HEK293 (cell line): ENCODE data around the gene COX6A2.

Experiments used
- KLF8 ChIP-seq: fragments of 450-650 bp; formaldehyde crosslinking; IDR thresholded peaks from 2 replicates; pipeline ENCODE4 v1.5.1; 2016; ENCODE audit warnings: missing biosample characterization, missing genetic modification characterization
- KLF9 ChIP-seq: fragments of 450-650 bp; formaldehyde crosslinking; IDR thresholded peaks from 2 replicates; pipeline ENCODE4 v1.5.1; 2016; ENCODE audit warnings: missing biosample characterization, missing genetic modification characterization, low read depth
- MZF1 ChIP-seq: fragments of 450-650 bp; formaldehyde crosslinking; IDR thresholded peaks from 2 replicates; pipeline ENCODE4 v1.5.1; 2017; ENCODE audit warnings: missing biosample characterization, missing genetic modification characterization, borderline replicate concordance
- PATZ1 ChIP-seq: fragments of 450-650 bp; formaldehyde crosslinking; IDR thresholded peaks from 2 replicates; pipeline ENCODE4 v1.5.1; 2016; ENCODE audit warnings: missing biosample characterization, missing genetic modification characterization
- PBX3 ChIP-seq: sonication (generic); formaldehyde crosslinking; IDR thresholded peaks from 2 replicates; pipeline ENCODE4 v1.8.1; 2022; ENCODE audit warnings: mild to moderate bottlenecking, moderate library complexity, missing genetic modification reagents
- PRDM1 ChIP-seq: fragments of 450-650 bp; formaldehyde crosslinking; IDR thresholded peaks from 2 replicates; pipeline ENCODE4; 2016; ENCODE audit warnings: missing biosample characterization, missing genetic modification characterization
- PRDM10 ChIP-seq: fragments of 450-650 bp; formaldehyde crosslinking; IDR thresholded peaks from 2 replicates; pipeline ENCODE4 v1.5.1; 2016; ENCODE audit warnings: missing biosample characterization, missing genetic modification characterization
- WT1 ChIP-seq: fragments of 450-650 bp; formaldehyde crosslinking; IDR thresholded peaks from 2 replicates; pipeline ENCODE4 v1.5.1; 2016; ENCODE audit warnings: missing biosample characterization, missing genetic modification characterization
- YY2 ChIP-seq: fragments of 450-650 bp; formaldehyde crosslinking; IDR thresholded peaks from 2 replicates; pipeline ENCODE4 v1.5.1; 2016; ENCODE audit warnings: missing biosample characterization, missing genetic modification characterization
- ZBTB11 ChIP-seq: fragments of 450-650 bp; formaldehyde crosslinking; conservative IDR thresholded peaks from 2 replicates; pipeline ENCODE4 v1.5.1; 2016; ENCODE audit warnings: low read depth, missing biosample characterization, missing genetic modification characterization
- ZBTB17 ChIP-seq: fragments of 450-650 bp; formaldehyde crosslinking; IDR thresholded peaks from 2 replicates; pipeline ENCODE4 v1.5.1; 2016; ENCODE audit warnings: missing biosample characterization, missing genetic modification characterization
- ZNF114 ChIP-seq: fragments of 450-650 bp; formaldehyde crosslinking; IDR thresholded peaks from 2 replicates; pipeline ENCODE4 v1.5.0; 2017; ENCODE audit warnings: missing biosample characterization, missing genetic modification characterization
- ZNF132 ChIP-seq: fragments of 450-650 bp; formaldehyde crosslinking; IDR thresholded peaks from 2 replicates; pipeline ENCODE4 v1.5.1; 2017; ENCODE audit warnings: missing biosample characterization, missing genetic modification characterization, borderline replicate concordance
- ZNF140 ChIP-seq: fragments of 450-650 bp; formaldehyde crosslinking; IDR thresholded peaks from 2 replicates; pipeline ENCODE4 v1.5.1; 2016; ENCODE audit warnings: missing biosample characterization, missing genetic modification characterization
- ZNF335 ChIP-seq: fragments of 450-650 bp; formaldehyde crosslinking; conservative IDR thresholded peaks from 2 replicates; pipeline ENCODE4 v1.5.1; 2016; ENCODE audit warnings: missing biosample characterization, missing genetic modification characterization
- ZNF398 ChIP-seq: fragments of 450-650 bp; formaldehyde crosslinking; IDR thresholded peaks from 2 replicates; pipeline ENCODE4 v1.5.1; 2017; ENCODE audit warnings: missing biosample characterization, missing genetic modification characterization
- ZNF529 ChIP-seq: fragments of 450-650 bp; formaldehyde crosslinking; IDR thresholded peaks from 2 replicates; pipeline ENCODE4 v1.5.1; 2017; ENCODE audit warnings: missing genetic modification characterization, missing biosample characterization; ENCODE audit not compliant: insufficient replicate concordance
- ZNF629 ChIP-seq: fragments of 450-650 bp; formaldehyde crosslinking; IDR thresholded peaks from 2 replicates; pipeline ENCODE4 v1.5.1; 2017; ENCODE audit warnings: missing biosample characterization, missing genetic modification characterization
- ZNF670 ChIP-seq: fragments of 450-650 bp; formaldehyde crosslinking; IDR thresholded peaks from 2 replicates; pipeline ENCODE4 v1.5.1; 2016; ENCODE audit warnings: missing biosample characterization, missing genetic modification characterization, low read depth
- ZNF76 ChIP-seq: fragments of 450-650 bp; formaldehyde crosslinking; IDR thresholded peaks from 2 replicates; pipeline ENCODE4; 2016; ENCODE audit warnings: low read depth, missing biosample characterization, missing genetic modification characterization, borderline replicate concordance
- ZNF785 ChIP-seq: fragments of 450-650 bp; formaldehyde crosslinking; IDR thresholded peaks from 2 replicates; pipeline ENCODE4 v1.5.1; 2016; ENCODE audit warnings: missing biosample characterization, missing genetic modification characterization
- ZSCAN30 ChIP-seq: fragments of 450-650 bp; IDR thresholded peaks from 2 replicates; pipeline ENCODE4 v1.5.1; 2018; ENCODE audit warnings: missing biosample characterization, mild to moderate bottlenecking, missing genetic modification characterization, moderate library complexity
- ZXDB ChIP-seq: fragments of 450-650 bp; formaldehyde crosslinking; IDR thresholded peaks from 2 replicates; pipeline ENCODE4 v1.5.1; 2016; ENCODE audit warnings: missing biosample characterization, missing genetic modification characterization

The COX6A2 gene

GRCh38 chr16:31404353-31405064 is 23.7 kb downstream of the COX6A2 start (continued):
- TF ChIP-seq ZNF398 (tag by site-specific recombination) (peak; percentile 95), PBX3 (CRISPR knock-in tag) (no peak), ZSCAN30 (tag by site-specific recombination) (no peak), ZNF529 (no peak), ZNF670 (no peak), KLF9 (0 out of 2 replicates have a peak, but pooled peaks have one; percentile 34), ZNF132 (tag by site-specific recombination) (no peak), PATZ1 (tag by site-specific recombination) (0 out of 2 replicates have a peak, but pooled peaks have one; percentile 28), ZBTB17 (tag by site-specific recombination) (peak; percentile 34; the same call in 1 of the 2 replicates), PRDM10 (tag by site-specific recombination) (peak; percentile 92), ZNF335 (tag by site-specific recombination) (peak; percentile 70), ZNF114 (no peak), ZNF140 (tag by site-specific recombination) (no peak), ZNF76 (tag by site-specific recombination) (peak; percentile 95), ZNF629 (tag by site-specific recombination) (peak; percentile 28; the same call in 1 of the 2 replicates), KLF8 (tag by site-specific recombination) (peak; percentile 61; the same call in 1 of the 2 replicates), ZXDB (peak; percentile 60), PRDM1 (tag by site-specific recombination) (peak; percentile 99), MZF1 (tag by site-specific recombination) (no peak), ZNF785 (tag by site-specific recombination) (0 out of 2 replicates have a peak, but pooled peaks have one; percentile 55), YY2 (tag by site-specific recombination) (no peak), WT1 (tag by site-specific recombination) (peak; percentile 65; the same call in 1 of the 2 replicates), ZBTB11 (tag by site-specific recombination) (peak; percentile 78)
